Effector CD8-positive, alpha-beta T cell (primary cell): Measurements from ENCODE around the gene THRAP3.
"Not testable (repeated sequence)": the region's sequence is repeated elsewhere in the genome, so short reads cannot be mapped to it uniquely, and the experiment has no call there.

Source experiments
- DNase-seq: peaks from one replicate; lab custom pipeline; 2025; lab: John Stamatoyannopoulos, UW

The THRAP3 gene

GRCh38 chr1:36207339-36207738 is 16.9 kb upstream of the THRAP3 start:
- no peak for DNase-seq

- DNase-seq, result no peak
Observed at GRCh38 chr1:36208978-36209703, 15.1 kb upstream of the THRAP3 start.

- no peak for DNase-seq
Observed at GRCh38 chr1:36211307-36211706, 12.9 kb upstream of the THRAP3 start.

GRCh38 chr1:36211841-36212240 is 12.4 kb upstream of the THRAP3 start:
- no peak for DNase-seq

- DNase-seq, result no peak
Observed at GRCh38 chr1:36212782-36213181, 11.5 kb upstream of the THRAP3 start.

- no peak for DNase-seq
Observed at GRCh38 chr1:36217670-36218069, 6.6 kb upstream of the THRAP3 start.

- DNase-seq, result not testable (repeated sequence)
Observed at GRCh38 chr1:36221901-36222300, 2.3 kb upstream of the THRAP3 start.

GRCh38 chr1:36222481-36223380 is 1.5 kb upstream of the THRAP3 start:
- DNase-seq, result no peak

- DNase-seq, result no peak
Observed at GRCh38 chr1:36223381-36223995, 755 bp upstream of the THRAP3 start.

GRCh38 chr1:36224537-36225282 is 467 bp downstream of the THRAP3 start:
- DNase-seq, result peak; percentile 75

- DNase-seq, result no peak
Observed at GRCh38 chr1:36225283-36225899, 1.1 kb downstream of the THRAP3 start.

- not testable (repeated sequence) for DNase-seq
Observed at GRCh38 chr1:36230279-36230678, 6.0 kb downstream of the THRAP3 start.

- no peak for DNase-seq
Observed at GRCh38 chr1:36231191-36231590, 6.9 kb downstream of the THRAP3 start.

- DNase-seq, result no peak
Observed at GRCh38 chr1:36232212-36233095, 8.2 kb downstream of the THRAP3 start.

- DNase-seq, result no peak
Observed at GRCh38 chr1:36236302-36236701, 12.1 kb downstream of the THRAP3 start.

- DNase-seq, result no peak
Observed at GRCh38 chr1:36238433-36238832, 14.2 kb downstream of the THRAP3 start.

- DNase-seq, result no peak
Observed at GRCh38 chr1:36239941-36240637, 15.8 kb downstream of the THRAP3 start.

- DNase-seq, result no peak
Observed at GRCh38 chr1:36247538-36247937, 23.3 kb downstream of the THRAP3 start.

GRCh38 chr1:36248250-36248894 is 24.1 kb downstream of the THRAP3 start:
- no peak for DNase-seq
